HG03108 (cell line): Measurements from ENCODE around the gene TCHHL1.
"Not testable (repeated sequence)": the region's sequence is repeated elsewhere in the genome, so short reads cannot be mapped to it uniquely, and the experiment has no call there.

Experiments
- ATAC-seq: cut with Tn5 transposase; IDR thresholded peaks from one replicate; pipeline ENCODE4 v1.9.1; 2021; ENCODE audit warnings: moderate library complexity; ENCODE audit not compliant: unreplicated experiment

TCHHL1 gene

DNA sequence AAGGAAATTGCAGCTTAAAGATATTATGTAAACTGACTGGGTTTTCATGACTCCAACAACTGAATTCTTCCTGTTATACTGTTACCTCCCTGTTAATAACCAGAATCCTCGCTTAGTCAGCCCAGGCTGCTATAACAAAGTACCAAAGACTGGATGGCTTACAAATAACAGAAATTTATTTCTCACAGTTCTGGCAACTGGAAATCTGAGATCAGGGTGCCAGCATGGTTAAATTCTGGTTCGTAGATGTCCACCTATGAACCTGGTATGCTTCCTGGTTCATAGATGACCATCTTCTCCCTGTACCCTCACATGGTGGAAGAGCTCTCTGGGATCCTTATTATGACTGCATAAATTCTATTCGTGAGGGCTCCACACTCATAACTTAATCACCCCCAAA is 8.1 kb upstream of the TCHHL1 start:
- ATAC-seq: no peak

DNA sequence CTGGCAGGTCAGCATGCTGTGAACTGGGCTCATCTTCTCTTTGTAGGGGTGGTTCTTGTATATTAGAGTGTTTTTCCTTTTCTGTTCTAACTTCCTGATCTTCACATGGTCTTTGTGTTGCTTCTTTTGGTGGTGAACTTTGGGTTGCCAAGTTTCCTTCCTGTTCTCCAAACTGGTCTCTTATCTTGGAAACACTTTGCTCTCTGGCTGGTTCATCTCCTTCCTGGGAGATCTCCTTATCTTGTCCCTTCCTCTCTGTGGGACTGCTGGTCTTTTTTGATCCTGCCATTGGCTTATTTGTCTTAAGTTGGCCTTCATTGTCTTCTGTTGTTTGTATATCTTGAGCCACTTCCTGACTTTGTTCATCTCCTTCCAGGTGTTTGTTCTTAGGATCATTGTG is 2.1 kb downstream of the TCHHL1 start:
- no peak for ATAC-seq

DNA sequence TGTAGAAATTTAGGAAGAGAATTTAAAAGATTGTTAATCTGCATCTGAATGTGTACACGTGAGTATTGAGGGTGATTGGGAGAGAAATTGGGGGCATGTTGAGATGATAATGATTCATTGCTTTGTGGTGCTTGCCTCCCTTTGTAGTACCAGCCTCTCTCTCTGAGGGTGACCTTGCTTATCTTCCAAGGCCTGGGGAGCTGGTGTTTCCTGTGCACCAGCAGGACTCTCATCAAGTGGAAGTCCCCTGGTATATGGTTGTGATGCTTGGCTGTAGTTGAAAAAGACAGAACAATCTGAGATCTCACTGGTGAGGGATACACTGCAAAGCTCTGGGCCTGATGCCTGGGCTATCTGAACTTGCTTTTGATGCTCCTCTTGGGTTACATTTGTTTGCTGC is 4.0 kb downstream of the TCHHL1 start:
- ATAC-seq: no peak

DNA sequence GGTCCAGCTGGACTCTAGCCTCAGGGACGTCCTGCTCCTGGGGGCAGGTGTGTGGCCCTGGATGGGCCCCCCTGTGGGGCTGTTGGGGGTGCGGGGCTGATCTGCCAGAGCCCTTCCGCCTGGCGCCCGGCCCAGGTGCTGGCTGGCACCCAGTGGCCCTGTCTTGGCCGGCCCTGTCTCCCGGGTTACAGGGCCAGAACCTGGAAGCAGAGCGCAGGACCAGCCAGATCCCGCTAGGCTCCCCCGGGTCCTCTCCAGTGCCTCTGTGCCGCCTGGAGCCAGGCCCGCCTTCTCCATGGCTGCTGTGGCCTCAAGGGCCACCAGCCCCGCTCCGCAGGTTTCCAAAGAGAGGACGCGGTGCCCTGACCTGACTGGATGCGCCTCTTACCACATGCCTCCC is 7.8 kb downstream of the TCHHL1 start:
- not testable (repeated sequence) for ATAC-seq

DNA sequence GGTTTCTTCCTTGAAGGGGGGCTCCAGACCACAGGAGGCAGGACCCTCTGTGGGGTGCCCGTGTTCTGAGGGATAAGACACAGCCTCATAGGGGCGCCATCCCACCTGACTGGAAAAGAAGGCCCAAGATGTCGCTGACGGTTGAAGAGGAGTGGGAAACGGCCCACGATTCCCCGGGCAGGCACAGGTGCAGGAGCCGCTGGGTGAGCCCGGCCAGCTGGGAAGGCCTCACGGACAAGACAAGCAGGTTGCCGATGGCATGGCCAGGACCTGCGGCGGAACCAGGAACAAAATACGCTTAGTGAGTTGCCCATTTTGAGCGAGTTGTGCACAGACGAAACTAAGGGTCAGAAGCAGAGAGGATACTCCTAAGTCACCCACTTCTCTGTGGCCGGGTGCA is 8.4 kb downstream of the TCHHL1 start:
- ATAC-seq: not testable (repeated sequence)

DNA sequence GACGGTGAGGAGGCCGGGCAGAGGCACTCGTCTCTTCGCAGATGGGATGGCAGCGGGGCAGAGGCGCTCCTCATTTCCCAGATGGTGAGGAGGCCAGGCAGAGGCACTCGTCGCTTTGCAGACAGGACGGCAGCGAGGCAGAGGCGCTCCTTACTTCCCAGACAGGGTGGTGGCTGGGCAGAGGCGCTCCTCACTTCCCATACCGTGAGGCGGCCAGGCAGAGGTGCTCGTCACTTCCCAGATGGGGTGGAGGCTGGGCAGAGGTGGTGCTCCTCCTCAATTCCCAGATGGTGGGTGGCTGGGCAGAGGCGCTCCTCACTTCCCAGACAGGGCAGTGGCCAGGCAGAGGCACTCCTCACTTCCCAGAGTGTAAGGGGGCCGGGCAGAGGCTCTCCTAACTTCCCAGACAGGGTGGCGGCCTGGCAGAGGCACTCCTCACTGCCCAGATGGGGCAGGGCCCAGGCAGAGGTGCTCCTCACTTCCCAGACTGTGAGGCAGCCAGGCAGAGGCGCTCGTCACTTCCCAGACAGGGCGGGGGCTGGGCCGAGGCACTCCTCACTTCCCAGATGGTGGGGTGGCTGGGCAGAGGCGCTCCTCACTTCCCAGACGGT is 9.9 kb downstream of the TCHHL1 start:
- no peak for ATAC-seq

DNA sequence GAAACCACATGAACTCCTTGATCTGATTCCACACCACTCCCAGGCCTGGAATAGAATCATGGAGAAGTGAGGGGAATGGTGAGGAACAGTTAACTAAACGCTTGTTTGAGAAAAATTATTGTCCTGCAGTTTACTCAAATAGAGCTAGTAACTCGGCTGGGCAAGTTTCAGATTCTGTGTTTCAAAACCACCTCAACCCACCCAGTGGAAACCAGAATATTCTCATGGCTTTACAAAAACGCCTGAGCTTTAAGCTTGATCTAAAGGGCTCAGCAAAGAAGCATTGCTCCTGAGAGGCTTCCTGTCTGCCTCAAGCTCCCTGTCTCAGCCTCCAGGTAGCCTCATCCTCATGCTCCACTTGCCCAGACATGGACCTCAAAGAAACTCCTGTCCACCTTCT is 16.6 kb downstream of the TCHHL1 start:
- ATAC-seq: no peak

DNA sequence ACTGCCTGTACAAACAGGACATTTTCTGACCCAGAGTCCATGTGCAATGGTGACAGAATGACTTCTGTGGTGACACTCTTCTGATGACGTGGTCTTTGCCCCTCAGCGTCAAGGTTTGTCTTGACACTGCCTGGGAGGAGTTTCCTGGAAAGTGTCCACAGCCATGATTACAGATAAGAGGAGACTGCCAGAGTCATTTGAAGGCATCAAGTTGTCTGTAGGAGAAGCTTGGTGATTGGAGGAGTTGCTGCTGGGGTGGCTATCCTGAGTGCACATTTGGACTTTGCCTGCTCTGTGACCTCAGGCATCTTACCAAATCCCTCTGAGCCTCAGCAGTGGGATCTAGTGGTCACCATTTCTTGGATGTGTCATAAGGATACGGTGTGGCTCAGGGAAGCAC is 17.7 kb downstream of the TCHHL1 start:
- ATAC-seq: no peak

DNA sequence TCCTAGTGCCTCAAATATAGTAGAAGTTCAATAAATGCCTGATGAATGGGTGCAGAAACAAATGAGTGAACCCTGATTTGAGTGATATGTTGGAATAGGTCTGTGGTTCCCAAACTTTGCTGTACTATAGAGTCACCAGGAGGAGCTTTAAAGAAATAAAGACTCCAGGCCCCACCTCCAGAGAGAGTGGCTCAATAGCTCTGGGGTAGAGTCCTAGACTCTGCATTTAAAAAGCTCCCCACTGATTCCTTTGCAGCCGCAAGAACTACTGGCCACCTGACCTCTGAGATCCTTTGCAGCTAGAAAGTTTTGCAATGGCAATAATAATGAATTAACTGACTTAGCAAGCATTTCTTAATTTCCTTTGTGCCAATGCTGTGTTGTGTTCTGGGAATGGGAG is 20.9 kb downstream of the TCHHL1 start:
- ATAC-seq: no peak

DNA sequence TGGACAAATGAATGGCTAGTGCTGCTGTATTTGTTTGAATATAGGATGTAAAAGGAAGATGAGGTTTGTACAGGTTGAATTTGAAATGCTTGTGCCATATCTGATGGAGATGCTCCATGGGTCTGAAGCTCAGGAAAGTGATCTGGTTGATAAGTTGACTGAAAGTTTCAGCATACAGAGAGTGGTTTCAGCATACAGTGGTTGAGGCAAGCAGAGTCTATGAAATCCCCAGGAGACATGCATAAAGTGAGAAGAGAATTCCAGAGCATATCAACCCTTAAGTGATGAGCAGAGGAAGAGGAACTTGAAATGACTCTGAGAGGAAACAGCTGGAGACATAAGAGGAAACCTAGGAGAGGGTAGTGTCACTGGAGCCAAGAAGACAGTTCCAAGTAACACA is 21.7 kb downstream of the TCHHL1 start:
- ATAC-seq: no peak

DNA sequence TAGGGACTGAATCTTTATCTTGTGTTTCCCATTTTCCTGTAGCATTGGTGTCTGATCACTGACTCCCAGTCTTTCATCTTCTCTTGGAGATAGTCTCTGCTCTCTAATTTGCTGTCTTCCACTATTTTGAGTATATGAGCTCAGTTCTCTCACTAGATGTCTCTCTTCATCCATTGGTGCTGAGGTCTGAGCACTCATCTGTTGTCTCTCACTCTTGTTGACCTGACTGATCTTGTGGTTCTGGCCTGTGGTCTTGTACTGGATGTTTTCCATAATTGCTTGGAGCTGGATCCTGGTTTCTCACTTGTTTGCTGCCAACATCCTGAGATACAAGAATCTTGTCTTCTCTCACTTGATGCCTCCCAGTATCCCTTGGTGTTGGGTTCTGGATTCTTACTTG is 26.9 kb downstream of the TCHHL1 start:
- ATAC-seq: no peak

DNA sequence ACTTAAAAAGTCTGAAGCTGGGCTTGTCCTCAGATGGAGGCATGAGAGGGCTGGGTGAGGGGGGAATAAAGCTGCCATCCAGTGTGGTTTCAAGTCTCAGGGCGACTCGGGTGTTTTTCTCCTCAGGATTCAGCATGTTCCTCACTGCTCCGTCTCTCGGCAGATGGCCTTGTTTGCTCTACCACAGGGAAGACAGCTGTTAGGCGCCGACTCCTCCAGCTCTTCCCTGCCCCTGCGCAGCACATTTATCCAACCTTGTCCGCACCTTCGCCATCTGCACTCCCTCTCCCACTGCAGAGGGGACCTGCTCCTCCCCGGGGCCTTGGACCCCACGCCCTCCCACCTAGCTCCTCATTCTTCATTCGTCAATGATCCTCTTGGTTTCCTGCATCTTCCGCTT is 35.5 kb downstream of the TCHHL1 start:
- ATAC-seq: no peak

DNA sequence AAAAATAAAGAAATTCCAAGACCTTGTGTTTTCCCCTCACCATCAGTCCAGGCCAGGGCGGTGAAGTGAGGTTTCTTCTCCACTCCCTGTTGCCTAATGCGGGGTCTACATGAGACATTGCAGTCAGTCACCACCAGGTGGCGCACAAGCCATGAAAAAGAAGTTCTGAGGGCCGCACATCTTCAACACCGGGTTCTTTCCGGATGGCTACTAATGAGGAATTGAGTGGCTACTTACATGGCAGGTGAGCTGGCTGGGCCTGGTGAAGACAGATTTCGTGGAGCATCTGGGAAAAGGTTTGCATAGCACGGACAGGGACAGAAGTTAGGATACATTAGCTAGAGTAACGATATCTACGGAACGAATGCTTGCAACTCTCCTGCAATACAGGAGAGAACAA is 36.3 kb downstream of the TCHHL1 start:
- ATAC-seq: no peak

DNA sequence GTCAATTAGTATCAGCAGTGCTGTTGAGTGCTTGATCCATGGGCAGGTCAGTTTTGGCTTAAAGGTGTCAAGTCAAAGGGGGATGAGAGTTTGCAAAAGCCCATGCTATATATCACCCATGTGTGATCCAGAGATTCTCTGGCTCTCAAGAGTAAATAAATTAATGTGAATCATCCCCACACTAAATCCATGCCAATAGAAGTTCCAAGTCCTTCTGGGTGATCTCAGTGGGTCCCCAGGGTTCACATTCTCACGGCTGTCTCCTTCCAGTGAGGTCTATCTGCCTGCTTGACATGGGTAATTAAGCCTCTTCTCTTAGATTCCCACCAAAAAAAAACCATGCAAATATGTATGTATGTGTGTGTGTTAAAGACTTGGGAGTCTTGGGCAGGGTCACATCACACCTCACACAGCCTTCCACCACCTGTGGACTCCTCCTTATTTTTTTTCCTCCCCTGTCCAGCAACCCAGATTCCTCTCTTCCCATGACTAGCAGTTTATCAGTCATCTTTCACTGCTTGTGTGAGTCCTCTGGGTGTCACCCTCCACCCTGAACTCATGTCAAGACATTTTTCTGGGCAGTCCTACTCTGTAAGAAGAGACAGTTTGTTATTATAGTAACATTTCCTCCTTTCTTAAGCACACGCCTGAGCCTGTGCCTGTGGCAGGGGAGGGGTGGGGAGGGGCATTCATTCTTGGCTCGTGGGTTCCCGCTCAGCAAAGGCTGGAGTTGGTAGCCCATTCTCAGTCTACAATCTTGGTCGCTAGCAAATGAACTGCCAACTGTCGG is 37.8 kb downstream of the TCHHL1 start:
- no peak for ATAC-seq

DNA sequence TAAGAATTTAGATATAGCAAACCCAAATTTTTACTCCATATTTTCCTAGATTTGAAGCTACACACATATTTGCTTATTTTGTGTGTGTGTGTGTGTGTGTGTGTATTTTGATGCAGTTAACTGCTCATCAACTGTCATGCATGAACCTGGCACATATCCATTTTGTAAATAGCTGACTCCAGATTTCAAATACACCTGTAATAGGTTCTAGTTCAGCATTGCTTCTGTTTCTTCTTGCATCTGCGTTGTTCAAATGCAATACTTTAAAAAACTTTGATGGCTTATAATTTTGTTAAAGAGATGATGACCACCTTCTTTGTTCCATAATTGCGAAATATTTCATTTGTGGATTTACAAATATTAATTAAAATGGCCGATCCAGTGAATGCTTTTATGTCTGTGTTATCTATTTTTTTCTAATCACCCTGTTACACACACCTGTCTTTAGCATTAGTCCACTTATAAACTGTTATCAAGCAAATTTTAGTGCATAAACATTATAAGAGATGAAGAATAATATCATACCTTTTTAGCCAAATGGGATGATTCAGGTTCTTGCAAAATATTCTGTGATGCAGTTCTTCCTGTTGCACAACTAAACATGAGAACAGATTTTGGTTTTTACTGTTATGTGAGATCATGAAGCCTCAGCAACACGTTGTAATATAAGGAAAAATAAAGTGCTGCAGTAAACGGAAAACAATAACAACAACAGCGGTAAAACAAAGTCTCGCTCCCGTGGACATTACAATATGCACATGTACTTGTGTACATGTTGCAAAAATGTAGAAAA is 39.4 kb downstream of the TCHHL1 start:
- ATAC-seq: no peak

DNA sequence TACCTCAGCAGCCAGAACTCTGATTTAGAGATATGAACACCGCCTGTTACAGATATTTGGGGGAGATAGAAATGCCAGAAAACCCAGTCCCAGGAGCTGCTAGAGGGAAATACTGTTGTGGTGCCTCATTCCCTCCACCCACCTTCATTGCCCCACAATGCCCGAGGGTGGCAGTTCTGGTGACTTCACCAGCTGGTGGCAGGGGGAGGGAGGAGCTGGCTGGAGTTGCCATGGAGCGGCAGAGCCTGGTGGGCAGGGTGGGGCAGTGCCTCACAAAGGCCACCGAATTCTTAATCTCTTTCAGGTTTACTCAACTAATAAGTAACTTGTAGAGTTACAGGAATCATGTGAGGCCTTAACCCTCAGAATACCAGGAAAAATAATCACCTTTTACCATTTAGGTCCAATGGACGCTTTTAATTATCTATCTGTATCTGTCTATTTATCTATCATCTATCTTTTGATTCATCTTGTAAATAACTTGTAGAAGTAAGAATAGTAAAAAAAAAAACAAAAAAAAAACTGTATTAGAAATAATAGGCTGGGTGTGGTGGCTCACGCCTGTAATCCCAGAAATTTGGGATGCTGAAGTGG is 40.4 kb downstream of the TCHHL1 start:
- ATAC-seq: peak; percentile 24

DNA sequence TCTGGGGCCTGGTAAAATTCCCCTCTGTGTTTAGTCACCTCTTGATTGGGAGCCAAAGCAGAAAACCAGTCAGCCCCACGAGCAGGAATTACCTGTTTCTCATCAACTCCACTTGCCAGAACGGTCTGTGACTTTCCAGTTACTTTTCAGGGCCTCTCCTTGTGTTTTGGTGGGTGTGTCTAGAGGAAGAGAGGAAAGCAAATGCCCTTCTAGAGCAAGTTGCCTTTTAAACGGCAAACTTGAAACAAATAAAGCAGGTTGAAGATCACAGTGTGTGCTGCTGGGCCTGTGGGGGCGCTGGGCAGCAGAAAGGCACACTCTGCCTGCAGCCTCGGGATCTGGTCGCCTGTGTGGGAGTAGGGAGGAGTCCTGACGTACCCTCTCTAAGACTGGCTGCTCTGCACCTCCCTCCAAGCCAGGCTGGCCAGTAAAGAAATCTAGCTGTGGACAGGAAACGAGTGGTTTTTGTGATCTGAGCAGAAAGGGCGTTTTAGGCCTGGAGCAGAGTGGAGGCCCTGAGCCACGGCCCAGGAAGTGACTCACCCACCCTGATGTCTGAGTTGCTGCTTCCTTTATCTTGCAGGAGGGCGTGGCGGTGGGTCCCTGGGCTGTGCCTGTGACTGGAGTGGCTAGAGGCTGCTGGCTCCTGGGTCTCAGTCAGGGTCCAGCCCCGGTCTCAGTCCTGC is 41.0 kb downstream of the TCHHL1 start:
- peak; percentile 92 for ATAC-seq

DNA sequence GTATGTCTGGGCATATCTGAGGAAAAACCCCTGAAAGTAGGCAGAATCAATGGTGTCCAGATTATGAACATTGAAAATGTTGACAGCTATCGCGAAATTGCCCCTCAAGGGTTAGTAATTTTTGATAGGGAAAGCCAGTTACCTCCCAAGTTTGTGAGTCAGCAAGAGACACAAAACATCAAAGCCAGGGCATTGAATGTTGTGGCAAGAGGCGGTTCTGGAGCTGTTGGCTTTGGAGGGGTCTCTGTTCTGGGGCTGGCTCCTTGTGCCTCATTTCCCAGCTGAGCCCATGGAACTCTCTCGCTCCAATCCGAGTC is 41.5 kb downstream of the TCHHL1 start:
- no peak for ATAC-seq

DNA sequence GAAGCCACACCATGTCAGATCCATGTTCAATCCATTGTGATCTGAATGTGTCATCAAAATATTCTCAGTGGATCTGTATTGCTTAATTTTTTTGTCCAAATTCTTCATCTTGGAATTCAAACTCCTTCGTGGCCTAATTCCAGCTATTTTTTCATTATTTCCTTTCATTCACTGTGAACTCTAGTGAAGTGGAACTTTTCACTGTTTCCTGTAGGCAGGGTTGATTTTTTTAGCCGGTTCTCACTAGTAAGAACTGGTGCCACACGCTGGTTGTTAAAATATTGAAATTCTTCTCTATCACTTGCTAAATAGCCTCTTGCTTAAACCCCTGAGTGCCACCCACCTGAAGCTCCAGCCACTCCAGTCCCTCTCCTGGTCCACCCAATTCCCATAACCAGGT is 44.5 kb downstream of the TCHHL1 start:
- ATAC-seq: no peak

DNA sequence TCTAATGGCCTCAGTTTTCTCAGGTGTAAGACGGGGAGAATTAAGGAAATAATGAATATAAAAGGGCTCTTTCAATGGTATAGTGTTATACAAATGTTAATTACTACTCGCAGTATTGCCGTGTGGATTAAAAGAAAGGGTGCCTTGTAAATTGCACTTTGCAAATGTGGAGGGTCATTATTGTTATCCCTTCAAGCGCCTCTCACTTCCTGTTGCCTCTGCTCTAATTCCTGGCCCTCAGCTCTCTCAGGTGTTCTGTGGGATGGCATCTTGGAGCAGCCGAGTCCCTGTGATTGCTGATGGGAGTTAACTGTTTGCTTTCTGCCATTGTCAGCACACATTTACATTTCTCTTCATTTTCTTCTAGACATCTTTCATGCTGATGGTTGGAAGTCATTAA is 45.0 kb downstream of the TCHHL1 start:
- ATAC-seq: no peak

DNA sequence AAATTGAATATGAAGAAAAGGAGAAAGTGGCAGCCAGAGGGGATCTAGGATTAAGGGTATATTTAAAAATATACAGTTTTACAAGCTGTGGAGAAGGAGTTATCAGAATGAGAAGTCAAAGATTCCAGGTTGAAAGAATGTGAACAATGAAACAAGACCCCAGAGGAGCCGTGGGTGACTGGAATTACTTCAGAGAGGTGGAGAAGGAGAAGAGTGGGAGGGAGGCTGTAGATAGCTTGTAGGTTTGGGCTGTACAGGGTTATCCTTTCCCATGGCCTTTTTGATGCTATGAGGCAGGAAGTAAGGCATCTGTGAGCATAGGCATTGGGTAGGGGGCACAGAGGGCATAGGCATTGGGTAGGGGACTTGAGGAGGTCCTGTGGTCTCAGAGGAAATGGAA is 46.8 kb downstream of the TCHHL1 start:
- no peak for ATAC-seq
